Fibroblast of skin of left biceps (primary cell): Measurements from ENCODE around the gene RGS7.

Experiments
- DNase-seq, 2 experiments: peaks; one replicate each; pipeline ENCODE4 v3.0.0-alpha.2; 2013; ENCODE audit warnings: low read depth in 2 of 2

Gene RGS7

DNA sequence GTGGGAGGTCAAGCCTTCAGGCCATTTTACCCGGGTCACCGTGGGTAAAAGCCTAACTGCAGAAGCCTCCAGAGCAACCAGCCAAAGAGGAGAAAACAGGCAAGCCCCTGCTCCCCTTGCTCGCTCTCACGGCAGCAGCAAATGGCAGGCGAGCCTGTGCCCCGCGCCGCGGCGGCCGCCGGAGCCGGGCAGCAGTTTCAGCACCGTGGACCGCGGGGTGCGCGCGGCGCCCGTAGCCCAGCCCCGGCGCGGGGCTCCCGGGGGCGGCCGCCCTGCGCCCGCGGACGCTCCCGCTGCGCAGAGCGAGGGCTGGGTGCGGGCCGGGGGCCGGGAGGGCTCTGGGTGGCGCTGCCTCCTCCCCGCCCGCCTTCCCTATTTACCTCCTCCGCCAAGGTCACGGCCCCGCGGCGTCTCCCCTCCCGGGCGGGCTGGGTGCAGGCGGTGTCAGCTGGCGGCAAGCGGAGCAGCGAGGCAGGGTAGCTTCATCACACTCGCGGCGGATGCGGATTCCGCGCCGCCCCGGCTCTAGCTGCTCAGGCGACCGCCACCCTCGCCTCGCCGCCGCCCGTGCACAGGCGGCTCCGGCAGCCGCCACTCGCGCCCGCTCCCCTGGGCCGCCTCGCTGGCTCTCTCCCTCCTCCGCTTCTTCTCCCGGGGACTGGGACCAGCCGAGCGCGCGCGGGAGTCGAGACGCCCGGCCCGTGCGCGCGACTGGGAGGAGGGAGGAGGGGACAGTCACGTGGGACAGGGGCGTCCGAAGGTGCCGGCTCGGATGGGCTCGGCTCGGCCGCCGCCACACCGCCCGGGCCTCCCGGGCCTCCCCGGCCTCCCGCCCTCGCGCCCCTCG is at the start of gene RGS7:
RGS7 (minus strand) TSS at position 687 of the 847 bp plus-strand sequence.
- peak in 1 of 2 experiments; percentile 8 for DNase-seq

DNA sequence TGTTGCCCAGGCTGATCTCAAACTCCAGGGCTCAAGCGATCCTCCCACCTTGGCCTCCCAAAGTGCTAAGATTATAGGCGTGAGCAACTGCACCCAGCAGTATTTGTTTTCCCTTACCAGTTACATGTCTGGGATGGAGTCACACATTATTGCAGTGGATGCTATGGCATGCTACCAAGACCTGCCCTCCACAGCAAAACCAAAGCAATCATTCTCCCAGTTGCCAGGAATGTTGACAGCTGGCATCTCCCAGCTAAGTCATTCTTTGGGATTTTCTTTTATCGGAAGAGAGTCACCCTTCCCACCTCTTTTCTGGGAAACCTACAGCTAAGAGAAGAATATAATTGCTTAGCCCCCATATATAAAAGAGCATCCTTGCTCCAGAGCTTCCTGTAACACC is 49.4 kb upstream of the RGS7 start:
- no peak for DNase-seq

DNA sequence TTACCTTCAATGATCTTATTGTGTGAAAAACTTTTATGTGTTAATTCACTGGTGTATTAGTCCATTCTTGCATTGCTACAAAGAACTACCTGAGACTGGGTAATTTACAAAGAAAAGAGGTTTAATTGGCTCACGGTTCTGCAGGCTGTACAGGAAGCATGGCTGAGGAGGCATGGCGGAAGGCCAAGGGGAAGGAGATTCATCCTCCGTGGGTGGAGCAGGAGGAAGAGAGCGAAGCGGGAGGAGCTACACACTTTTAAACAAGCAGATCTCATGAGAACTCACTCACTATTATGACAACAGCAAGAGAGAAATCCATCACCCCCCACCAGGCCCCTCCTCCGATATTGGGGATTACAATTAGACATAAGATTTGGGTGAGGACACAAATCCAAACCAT is 44.2 kb upstream of the RGS7 start:
- DNase-seq, result no peak

DNA sequence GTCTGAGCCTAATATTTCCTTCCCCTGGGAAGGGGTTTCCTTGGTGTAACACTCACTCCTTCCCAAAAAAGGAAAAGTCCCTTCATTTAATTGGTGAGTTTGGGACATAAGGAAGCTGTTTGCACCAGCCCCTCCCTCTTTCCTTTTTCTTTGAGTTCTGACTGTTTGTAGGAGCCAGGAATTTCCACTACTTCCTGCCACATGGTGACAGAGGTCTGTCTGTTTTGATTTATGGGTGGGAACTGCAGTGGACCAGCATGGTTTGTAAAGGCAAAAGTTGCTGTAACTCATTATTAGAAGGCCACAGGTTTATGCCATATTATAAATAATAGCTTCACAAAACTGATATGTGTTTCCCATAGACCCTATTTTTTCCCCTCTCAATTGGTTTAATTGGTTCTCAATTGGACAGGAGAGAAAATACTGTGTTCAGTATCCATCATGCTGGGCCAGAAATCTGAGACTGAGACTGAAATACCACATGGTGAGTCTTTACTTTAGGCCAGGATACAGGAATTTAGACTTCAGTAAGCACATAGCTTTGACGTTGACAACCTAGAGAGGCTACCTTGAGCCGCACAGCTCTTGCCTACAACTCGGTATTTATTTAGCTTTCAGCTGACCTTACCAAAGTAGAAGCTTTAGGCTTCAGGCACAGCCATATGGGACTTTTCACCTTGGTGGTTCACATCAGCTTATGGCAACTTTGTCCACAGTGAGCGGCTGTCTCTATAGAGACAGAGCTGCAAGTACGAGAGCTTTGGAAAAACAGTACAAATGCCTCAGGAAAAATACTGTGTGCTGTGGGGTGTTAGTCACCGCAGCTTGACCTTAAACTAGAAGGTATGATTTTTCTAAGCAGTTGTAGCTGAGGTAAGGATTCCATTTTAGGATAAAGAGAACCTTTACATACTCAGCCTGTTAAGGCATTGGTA is 40.0 kb upstream of the RGS7 start:
- DNase-seq, result no peak

DNA sequence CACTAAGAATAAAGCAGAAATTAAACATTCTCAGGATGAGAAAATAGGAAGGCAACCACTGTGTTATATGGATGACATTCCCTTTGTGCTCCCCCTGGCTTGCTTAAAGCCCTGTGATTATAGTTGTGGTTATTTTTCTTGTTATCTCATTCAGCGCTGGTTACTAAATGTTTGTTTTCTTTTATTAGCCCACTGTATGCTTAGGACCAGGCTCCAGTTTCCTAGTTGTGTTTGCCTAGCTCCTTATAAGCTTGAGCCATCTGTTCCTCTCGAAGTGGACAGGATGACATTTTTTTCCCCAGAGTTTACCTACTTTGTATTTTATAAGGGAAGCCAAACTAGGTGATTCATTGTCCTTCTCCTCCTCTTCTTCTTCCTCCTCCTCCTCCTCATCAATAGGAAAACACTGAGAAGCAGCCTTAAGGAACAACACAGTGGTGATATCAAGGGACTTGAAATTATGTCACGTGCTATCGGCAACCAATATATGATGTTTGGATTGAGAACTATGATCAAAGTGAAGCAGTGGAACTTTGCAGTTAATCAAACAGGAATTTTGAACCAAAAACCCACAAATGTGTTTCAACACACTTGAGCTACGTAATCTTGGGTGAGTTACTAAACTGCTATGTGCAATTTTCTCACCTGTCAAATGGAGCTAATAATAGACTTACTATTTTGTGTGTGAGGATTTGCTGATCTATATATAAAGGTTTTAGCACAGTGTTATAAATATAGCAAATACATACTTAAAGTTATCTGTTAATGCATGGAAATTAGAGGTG is 35.1 kb upstream of the RGS7 start:
- no peak for DNase-seq

DNA sequence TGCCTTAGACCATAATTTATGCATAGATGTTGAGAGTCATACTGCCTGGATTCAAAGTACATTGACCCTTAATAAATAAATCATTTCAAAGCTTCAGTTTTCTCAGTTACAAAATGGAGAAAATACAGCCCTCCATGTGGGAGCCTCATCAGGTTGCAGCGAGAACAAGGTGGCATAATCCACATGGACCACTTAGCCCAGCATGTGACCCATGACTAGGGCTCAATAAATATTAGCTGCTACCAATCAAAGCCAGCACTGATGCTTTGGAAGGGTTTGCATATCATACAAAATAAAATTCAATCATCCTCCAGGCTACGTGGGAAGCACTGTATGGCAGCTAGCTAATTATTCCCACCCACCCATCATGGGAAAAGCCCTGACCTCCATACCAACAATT is 33.5 kb upstream of the RGS7 start:
- no peak for DNase-seq

DNA sequence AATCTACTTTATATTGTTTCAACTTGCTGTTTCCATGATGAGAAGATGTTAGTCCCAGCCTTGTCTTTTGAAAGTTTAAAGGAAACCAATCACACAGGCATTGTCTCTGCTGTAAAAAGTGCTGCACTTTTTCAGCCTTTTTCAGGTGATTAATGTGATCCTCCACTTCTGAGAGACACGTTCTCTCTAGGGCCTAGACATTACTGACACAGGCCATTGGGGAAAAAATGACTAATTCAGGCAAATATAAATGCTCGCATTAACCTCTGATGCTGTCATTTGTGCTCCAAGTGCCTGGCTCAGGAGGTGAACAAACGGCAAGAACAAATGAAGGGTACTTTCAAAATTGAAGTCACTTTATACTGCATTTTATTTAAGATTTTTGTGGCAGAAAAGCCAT is 32.4 kb upstream of the RGS7 start:
- no peak for DNase-seq

DNA sequence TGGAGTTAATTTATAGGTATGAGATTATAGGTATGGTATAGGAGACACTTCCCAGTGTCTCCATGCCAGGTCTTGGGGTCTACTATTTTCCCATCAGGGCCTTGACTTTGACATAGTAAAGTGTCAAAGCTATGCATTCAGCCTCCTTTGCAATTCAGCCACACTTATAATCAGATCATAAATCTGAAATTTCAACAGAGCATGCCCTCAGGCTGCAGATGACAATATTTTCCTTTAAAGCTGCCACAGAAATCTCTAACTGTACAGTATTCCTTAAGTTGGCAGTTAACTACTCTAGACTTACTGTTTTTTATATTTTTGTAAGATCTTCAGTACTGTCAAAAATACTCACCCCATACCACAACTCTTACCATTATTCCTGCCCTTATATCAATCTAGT is 30.2 kb upstream of the RGS7 start:
- no peak for DNase-seq

DNA sequence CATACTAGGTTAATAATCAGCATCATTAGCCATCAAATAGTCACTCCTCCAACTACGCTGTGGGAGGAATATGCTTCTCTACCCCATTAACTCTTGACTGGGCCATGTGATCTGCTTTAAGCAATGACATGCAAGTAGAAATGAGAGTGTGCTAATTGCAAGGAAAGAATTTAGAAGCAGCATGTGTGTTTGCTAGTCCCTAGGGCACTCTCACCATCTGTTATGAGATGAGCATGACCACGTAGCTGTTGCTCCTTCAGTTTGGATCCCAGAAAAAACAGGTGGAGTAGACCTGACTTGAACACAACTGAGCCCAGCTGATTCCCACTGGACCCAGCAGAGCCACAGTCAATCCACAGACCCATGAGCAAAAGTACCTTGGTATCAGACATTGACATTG is 19.7 kb upstream of the RGS7 start:
- DNase-seq, result no peak

DNA sequence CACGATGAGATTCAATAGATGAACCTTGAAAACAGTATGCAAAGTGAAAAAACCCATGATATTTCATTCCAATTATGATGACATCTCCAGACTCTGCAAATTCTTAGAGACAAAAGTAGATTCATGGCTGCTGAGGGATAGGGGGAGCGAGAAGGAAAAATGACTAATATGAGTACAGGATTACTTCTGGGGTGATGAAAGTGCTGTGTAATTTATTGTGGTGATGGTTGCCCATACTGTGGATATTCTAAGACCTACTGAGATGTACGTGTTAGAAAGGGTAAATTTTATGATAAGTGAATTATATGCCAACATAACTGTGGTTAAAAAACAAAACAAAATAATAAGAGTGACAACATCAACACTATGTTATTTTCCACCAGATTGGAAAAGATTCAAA is 18.9 kb upstream of the RGS7 start:
- DNase-seq, result no peak

DNA sequence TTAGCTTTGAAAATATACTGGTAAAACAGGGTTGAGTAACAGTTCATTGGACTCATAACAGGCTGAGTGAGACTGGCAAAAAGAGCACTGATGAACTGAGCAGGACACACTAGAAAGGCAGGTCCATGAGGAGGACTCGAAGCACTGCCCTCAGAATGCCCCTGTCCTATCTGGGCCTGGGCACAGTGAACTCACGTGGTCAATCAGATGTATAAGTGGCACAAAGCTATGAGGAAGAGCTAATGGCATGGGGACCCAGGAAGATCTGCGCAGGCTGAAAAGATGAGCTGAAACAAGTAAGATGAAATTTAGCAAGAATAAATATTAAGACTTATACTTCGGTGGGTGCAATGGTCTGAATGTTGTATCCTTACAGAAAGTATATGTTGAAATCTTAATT is 9.2 kb upstream of the RGS7 start:
- no peak for DNase-seq

DNA sequence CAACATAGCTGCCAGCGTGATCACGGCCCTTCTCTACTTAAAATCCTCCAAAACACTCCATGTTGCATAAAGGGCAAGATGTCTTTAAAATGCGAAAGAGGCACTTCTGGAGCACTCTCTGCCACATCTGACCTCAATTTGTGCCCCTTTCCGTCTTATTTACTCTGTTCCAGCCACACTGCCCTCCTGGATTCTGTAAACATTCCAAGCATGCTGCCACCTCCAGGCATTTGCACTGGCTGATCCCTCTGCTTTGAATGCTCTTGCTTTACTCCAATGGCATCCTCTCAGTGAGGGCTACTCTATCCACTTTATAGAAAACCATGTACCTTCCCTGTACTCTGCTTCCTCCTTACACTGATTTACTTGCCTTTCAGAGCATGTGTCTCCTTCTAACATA is 5.3 kb upstream of the RGS7 start:
- DNase-seq, result no peak

DNA sequence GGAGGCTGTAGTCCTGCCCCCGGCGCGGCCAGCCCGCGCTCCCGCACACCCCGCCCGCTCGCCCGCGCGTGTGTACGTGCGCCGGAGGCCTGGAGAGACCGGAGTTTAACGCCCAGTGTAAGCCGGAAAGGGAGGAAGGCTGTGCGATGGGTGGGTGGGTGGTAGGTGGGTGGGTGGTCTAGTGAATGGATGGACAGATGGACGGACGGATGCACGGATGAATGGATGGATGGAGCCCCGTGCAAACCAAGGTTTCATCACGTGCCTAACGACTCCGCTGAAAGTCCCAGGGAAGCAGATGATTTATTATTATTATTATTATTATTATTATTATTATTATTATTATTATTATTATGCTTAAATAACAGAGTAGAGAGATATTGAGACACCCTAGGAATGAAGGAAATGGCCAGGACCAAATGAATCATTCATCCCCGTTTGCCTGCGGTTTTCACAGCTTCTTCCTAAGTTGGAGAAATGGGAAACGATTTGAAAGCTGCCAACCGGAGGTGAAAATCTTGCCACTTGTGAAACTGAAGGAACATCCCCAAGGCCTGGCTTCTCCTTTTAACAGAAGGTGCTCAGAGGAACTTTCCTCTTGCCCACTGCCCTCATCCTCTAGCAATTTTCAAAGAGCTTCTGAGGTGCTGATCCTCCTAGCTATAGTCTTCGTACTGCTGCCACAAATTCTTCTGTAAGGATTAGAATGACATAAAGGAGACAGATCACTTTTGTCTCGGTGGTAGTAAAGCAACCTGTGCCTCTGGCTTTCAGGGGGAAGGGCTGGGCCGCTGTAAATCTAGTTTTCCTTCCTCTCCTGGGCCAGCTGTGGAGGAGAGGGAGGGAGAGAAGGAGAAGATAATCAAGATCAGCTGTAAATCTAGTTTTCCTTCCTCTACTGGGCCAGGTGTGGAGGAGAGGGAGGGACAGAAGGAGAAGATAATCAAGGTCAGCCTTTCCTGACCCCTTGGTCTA is 648 bp upstream of the RGS7 start:
- DNase-seq, result no peak

DNA sequence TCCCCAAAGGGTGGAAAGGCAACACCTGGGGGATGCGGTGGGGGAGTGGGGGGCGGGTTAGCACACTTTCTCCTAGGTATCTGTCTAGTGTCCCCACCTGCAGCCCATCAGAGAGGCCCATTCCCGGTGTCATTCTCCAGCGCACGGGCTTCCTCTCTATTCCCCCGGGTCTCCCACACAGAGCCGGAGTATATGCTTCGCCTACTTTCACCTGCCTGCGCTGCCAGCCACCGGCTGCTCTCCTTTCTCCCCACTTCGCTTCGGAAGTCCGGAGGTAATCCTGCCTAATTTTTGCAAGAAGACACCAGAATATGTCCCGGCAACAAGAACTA is 852 bp downstream of the RGS7 start:
- DNase-seq, result no peak

DNA sequence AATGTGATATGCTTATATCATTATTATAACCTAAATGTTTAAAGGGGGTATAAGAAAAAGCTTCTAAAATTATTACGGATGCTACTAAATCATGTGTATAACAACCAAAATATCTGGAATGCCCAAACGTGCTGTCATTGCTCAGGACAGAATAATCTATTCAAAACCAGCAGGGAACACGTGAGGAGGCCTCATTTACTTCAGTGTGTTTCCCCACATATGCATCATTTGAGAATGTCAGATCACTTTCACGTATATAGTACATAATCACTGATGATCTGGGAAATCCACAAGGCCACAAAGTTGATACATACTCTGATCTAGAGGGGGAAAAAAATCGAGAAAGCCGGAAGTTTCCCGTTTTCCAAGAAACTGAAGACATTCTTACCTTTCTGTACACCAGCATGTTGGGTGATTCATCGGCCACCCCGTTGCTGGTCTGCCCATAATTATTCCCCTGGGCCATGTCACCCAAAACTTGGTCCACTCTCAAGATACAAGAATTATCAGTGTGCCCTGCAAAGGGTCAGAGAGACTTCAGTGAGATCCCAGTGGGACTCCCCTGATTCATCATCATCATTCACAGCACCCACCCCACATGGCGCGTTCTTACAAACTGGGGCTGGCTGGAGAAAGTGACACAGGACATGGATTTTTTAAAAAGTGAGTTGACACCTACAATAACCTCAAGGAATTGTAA is 1.5 kb downstream of the RGS7 start:
- DNase-seq, result no peak

DNA sequence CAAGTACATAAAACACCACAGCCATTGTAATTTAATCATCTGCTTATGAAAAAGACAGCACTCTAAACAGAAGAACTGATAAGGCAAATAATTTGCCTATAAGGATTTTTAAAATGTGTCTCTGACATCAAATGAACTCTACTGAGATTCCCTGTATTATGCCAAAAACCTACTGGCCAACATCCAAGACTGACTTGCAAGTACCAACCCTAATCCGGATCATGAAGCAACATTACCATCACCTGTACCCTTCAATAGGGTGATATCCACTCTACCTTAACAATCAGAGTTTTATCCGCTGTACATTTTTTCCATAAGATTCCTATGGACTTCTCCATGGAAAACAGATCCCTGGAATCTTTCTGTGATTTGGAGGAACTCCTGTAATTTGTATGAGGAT is 4.6 kb downstream of the RGS7 start:
- no peak for DNase-seq

DNA sequence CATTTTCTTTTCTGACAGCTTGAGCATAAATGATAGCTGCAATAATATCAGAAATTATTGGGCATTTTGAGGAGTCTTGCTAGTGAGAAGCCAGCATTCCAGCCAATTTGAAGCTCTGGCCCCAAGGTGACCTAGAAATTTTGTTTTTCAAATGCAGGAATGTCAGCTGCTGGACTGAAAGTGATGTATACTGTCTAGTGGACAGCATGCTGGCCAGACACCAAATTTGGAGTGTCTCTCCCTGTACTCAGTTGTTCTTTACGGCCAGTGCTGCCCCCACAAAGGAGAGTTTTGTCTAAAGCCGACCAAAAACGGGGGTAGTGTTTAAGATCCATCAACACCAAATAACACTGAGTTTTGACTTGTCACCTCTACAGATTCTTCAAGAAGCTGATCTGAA is 5.2 kb downstream of the RGS7 start:
- no peak for DNase-seq

DNA sequence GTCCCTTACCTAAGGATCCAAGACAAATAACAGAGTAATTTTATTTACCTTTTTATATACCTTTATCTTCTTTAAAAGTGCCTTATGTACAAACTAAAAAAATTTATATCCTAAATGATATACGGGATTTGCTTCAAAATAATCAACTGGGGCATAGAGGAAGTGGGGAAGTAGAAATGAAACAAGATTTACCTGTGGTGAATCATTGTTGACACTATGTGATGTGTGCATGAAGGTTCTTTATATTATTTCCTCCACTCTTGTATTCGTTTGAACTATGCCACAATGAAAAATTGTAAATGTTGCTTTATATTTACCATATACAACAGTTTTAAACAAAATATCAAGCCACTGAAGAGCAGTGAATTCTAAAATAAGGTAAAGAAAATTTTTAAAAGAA is 13.0 kb downstream of the RGS7 start:
- no peak for DNase-seq

DNA sequence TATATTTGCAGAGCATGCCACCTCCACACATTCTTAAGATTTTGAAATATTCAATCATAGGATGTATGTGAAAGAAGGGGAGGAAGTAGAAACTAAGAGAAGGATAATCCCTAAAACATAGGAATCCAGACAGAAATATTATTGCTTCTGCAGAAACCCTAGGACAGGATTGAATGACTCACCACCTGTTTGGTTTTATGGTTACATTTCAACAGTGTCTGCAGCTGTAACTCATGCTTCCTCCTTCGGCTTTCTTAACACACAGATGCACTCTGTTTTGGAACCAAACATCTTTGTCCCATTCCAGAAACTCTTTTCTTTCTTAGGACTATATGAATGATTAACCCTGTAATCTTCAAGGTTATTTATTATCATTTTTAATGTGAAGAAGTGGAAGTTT is 20.7 kb downstream of the RGS7 start:
- no peak for DNase-seq

DNA sequence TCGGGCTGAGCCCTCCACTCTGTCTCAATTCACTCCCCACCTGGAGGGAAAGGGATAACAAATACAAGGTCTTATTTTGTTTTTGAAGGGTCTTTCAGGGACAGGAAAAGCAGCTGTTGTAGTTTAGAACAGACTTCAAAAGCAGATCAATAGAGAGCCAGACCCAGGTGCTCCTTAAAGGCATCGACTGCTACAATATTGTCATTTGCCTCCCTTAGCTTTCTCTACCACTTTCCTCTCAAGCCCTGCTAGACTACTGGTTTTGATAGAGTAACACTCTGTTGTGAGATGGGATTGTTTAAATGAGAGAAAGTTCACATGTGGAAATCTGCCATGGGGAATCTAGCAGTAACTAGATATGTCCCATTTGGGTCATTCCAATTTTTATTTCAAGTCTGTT is 24.0 kb downstream of the RGS7 start:
- no peak for DNase-seq

DNA sequence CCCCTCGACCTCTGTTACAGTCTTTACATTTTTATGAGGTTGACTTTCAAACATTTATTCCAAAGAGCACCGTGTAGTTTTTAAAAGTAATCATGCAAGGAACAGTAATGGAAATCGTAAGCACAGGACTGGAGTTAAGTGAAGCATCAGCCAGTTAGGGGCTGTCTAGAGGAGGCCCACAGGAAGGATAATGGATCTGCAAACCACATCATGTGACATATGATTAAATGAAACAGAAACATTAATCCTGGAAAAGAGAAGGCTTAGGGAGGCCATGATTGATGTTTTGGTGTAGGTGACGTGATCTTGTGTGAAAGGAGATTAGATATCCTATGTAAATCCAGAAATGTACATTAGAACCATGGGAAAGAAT is 25.0 kb downstream of the RGS7 start:
- DNase-seq, result no peak
